LNCaP clone FGC (cell line): ENCODE results near the gene KRTAP5-7.

Experiments used
- DNase-seq: peaks from one replicate; pipeline ENCODE4 v3.0.0-alpha.2; 2011; ENCODE audit warnings: low read depth
- H3K4me3 ChIP-seq: 2 replicates; pipeline ENCODE4 v1.5.1; 2011; ENCODE audit warnings: mild to moderate bottlenecking, low read depth, low read length, control low read depth
- TF ChIP-seq, protein P1 (sequence below): IDR thresholded peaks from 2 replicates; pipeline ENCODE4 v1.5.1; 2012; ENCODE audit warnings: mild to moderate bottlenecking; ENCODE audit not compliant: control insufficient read depth, insufficient read depth; ENCODE audit errors: extremely low read depth

The KRTAP5-7 gene

DNA sequence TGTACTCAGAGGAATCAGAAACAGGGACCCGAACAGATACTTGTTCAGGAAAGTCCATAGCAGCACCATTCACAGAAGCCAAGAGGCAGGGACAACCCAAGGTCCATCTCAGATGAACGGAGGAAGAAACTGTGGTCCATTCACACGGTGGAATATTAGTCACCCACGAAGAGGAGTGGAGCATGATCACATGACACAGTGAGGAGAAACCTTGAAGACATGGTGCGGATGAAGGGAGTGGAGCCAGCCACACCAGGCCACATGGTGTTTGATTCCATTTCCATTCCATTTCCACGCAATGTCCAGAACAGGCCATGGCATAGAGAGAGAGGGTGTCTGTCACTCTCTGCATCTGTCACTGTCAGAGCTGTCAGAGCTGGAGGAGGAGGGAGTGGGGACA, 43.4 kb upstream of the KRTAP5-7 start:
- DNase-seq = no peak
- TF ChIP-seq, protein P1, sequence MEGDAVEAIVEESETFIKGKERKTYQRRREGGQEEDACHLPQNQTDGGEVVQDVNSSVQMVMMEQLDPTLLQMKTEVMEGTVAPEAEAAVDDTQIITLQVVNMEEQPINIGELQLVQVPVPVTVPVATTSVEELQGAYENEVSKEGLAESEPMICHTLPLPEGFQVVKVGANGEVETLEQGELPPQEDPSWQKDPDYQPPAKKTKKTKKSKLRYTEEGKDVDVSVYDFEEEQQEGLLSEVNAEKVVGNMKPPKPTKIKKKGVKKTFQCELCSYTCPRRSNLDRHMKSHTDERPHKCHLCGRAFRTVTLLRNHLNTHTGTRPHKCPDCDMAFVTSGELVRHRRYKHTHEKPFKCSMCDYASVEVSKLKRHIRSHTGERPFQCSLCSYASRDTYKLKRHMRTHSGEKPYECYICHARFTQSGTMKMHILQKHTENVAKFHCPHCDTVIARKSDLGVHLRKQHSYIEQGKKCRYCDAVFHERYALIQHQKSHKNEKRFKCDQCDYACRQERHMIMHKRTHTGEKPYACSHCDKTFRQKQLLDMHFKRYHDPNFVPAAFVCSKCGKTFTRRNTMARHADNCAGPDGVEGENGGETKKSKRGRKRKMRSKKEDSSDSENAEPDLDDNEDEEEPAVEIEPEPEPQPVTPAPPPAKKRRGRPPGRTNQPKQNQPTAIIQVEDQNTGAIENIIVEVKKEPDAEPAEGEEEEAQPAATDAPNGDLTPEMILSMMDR = no peak
- no peak overlapping the region for H3K4me3 ChIP-seq

GRCh38 chr11:71484248-71485062, 42.6 kb upstream of the KRTAP5-7 start:
- no peak overlapping the region for H3K4me3 ChIP-seq
- TF ChIP-seq, protein P1 = no peak
- DNase-seq = no peak

DNA sequence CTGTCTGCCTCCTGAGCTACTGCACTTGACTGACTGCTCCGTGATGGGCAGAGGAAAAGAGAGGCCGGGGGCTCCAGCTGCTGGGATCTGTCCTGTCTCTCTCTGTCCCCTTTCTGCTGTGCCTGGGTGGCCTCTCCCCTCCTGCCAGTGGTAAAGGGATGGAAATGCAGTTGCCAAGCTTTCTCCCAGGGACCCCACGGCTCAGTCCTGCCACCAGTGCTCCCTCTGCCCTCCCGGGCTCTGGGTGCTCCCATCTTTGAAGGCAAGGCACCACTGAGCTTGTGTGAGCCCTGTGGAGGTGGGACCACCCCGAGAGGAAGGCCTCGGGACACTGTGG, 42.0 kb upstream of the KRTAP5-7 start:
- no peak overlapping the region for H3K4me3 ChIP-seq
- TF ChIP-seq, protein P1 = no peak
- no peak for DNase-seq

- no peak for DNase-seq
- H3K4me3 ChIP-seq = no peak overlapping the region
- TF ChIP-seq, protein P1 = no peak
Observed at GRCh38 chr11:71485466-71485865, 41.6 kb upstream of the KRTAP5-7 start.

DNA sequence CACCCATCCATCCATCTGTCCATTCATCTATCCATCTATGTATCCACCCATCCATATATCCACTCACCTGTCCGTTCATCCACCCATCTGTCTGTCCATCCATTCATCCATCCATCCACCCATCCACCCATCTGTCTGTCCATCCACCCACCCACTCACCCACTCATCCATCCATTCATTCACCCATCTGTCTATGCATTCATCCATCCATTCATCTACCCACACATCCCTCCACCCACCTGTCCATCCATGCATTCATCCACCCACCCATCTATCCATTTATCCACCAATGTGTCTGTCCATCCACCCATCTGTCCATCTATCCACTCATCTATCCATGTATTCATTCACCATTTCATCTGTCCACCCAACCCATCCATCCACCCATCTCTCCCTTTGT, 40.7 kb upstream of the KRTAP5-7 start:
- no peak overlapping the region for H3K4me3 ChIP-seq
- TF ChIP-seq, protein P1 = no peak
- no peak for DNase-seq

DNA sequence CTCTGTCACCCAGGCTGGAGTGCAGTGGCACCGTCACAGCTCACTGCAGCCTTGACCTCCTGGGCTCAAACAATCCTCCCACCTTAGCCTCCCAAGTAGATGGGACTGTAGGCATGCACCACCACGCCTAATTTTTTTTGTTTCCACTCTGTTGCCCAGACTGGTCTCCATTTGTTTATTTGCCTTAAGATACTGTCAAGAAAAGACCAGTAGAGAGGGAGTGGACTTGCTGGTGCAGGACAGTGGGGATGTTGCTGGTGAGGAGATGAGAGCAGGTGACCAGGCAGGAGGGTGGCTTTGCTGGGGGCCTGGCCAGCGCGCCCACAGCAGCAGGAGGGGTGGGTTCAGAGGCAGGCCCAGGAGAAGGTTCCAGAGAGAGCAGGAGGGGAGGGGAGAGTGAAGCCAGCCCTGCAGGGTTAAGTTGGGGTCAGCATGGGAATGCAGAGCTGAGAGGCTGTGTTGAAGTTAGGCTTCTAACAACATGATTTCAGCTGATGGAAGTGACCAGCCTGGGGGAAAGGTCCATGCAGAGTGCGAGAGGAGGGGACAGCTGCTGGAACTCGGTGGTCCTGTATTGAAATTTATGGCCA, 38.3 kb upstream of the KRTAP5-7 start:
- TF ChIP-seq, protein P1 = no peak
- DNase-seq = no peak
- no peak overlapping the region for H3K4me3 ChIP-seq

DNA sequence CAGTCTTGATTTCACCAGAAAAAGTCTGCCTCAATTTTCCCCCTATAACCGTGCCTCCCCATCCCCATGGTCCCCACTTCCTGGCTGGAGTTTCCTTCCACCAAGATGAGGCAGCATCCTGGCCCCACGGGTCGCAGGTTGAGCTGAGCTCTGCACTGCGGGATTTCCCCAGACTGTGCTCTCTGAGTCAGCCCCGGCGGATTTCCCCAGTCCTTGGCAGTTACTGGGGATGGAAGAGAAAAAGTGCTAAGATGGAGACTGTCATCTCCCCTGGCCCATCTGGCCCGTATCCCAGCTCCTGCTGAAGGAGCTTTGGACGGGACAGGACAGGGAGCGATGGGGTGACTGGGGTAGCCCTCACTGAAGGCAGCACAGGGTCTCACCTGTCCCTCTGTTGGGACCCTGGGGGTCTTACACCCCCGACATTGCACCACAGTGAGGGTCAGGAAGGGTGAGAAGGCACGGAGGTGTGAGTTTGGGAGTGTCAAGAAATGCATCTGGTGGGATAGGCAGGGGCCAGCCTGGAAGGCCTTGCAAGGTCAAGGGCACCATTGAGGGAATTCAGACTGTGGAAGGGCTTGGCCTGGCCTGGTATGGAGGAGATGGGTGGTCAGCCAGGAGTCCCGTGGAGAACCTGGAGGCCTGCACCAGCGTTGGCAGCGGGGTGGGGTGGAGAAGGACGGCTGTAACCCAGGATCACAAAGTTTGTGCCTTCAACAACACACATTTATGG, 37.6 kb upstream of the KRTAP5-7 start:
- DNase-seq = no peak
- TF ChIP-seq, protein P1 = no peak

More for the DNA sequence above, 37.6 kb upstream of the KRTAP5-7 start:
- no peak overlapping the region for H3K4me3 ChIP-seq
